IPS DF 4.7 (cell line): ENCODE results near the gene RAD51.

Experiments used
- DNase-seq: peaks from one replicate; pipeline ENCODE4 v3.0.0-alpha.2; 2013; ENCODE audit warnings: low spot score; ENCODE audit errors: extremely low read depth

The RAD51 gene

DNA sequence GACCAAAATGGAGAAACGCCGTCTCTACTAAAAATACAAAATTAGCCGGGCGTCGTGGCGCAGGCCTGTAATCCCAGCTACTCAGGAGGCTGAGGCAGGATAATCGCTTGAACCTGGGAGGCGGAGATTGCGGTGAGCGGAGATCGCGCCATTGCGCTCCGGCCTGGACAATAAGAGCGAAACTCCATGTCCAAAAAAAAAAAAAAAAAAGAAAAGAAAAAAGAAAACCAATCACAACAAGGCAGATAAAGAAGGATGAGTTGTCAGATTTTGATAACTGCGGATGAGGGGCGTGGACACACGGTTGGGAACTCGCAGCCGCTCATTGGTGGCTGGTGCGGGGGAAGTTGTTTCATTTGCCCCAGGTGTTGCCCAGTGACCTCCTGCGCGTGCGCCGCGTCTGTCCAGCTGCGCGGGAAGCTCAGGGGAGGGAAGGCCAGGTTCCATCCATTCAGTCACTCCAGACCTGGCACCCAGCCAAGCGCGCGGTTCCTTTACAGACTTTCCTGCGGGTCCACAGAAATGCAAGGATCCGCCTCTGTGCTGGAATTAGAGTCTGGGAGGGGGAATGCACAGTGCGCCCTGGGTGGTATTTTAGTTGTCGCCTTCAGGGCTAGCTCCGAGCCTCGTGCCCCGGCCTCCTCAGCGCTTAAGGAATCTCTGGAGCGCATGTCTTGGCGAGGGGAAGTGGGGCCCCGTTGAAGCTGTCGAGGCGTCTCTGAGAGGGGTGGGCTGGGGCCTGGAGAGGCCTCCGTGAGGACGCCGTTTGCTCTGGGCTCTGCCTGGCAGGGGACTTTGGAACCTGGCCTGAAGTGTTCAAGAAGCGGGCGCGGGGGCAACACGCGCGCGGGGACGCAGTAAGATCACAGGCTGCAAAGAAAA is 68.2 kb downstream of the RAD51 start:
- DNase-seq, result no peak

- DNase-seq, result no peak
Measured at GRCh38 chr15:40763801-40764628, 69.0 kb downstream of the RAD51 start, which contains the start of gene GCHFR. Gene GCHFR, plus strand, starts transcription at chr15:40764068. Its CDS starts 113 bp downstream, at chr15:40764181.

- DNase-seq, result no peak
Measured at GRCh38 chr15:40764629-40765103, 69.7 kb downstream of the RAD51 start.

DNA sequence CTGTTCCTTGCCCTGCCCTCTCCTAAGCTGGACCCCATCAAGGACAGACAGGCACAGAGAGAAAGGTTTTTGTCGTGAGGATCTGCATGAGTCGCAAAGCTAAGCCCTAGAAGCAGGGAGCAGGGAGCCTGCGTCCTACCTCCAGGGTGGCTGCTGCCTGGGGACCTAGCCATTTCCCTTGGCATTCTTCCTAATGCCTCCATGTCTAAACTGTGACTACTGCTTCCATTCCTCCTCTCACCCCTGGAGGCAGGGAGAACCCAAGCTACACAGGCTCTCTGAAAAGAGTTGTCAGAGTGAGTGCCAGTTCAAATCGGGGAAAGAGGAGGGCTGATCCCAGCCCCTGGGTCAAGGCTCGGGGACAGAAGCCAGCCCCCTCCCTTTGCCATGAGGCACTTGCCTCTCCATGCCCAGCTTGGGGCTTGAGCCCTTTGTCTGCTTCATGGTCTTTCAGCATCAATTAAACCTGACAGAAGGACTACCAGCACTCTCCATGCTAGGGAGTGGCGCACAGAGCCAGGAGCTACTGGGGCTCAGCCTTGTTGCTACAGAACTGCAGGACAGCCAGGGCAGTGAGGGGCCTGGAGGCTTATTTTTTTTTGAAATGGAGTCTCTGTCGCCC is 71.3 kb downstream of the RAD51 start:
- no peak for DNase-seq

DNA sequence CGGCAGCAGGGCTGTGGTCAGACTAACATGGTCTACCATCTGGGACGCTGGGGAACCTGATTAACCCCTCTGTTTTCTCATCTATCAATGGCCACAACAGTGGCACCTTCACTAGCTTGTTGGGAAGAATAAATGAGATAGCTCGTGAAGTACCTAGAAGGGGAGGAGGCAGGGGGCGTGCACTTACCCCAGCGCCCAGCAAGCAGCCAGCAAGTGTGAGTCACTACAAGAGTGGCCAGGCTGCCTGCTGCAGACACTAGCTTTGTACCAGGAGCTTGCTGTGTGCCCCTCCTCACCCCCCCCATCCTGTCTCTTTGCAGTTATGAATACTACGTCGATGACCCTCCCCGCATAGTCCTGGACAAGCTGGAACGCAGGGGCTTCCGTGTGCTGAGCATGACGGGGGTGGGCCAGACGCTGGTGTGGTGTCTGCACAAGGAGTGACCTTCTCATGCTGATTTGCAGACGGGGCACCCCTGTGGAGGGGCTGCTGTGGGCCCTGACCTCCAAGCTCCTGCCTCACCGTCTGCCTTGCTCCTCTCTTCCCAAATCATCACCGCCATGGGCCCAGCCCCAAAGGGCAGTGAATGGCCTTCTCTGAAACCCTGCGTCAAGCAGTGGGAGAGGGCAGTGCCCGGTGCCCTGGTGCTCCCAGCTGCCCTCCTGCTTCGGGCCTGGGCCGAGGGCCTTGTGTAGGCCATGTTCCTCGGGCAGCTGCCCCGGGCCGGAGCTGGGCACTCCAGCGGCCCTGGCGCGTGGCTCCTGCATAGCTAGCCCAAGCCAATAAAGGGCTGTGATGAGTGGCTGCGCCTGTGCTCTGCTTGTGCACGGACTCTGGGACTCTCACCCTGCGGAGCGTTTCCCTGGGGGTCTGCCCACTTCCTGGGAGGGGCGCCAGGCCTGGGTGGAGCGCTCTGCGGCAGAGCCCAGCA is 72.2 kb downstream of the RAD51 start:
- DNase-seq, result no peak

DNA sequence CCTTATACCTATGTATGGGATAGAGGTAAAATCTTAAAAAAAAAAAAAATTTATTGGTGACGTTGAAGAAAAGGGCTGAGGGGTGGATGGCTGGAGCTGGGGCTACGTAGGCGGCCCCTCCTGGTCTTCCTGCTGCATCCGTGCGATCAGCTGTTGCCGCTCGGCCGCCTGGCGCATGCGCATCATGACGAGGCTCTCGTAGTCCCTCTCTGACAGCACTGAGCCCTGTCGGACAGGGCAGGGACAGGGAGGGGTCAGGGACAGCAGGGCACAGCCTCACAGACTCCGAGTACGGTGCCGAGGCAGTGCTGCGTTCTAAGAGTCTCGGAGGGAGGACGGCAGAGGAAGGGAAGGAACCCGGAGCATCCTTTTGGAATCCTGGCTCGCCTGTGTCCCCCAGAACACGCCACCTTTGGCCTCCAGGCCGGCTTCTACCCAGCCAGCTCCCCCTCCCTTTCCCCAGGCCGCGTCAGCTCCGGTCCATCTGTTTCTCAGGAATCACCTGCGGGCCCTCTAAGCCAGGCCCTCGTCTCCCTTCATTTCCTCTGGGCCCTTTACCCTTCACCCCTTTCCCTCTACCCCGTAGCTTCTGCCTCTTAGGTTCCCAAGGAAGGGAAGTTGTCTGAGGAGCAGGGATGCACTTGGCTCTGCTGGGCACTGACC is 73.0 kb downstream of the RAD51 start:
- DNase-seq, result no peak

- DNase-seq, result no peak
Measured at GRCh38 chr15:40768521-40769273, 73.7 kb downstream of the RAD51 start.

GRCh38 chr15:40769274-40770146 is 74.5 kb downstream of the RAD51 start, which contains the start of gene C15orf62:
Gene C15orf62, plus strand, starts transcription at chr15:40769980. Its CDS starts 516 bp downstream, at chr15:40770496.
- no peak for DNase-seq

- no peak for DNase-seq
Measured at GRCh38 chr15:40770147-40770721, 75.3 kb downstream of the RAD51 start.

GRCh38 chr15:40771242-40771641 is 76.3 kb downstream of the RAD51 start:
- DNase-seq, result no peak

DNA sequence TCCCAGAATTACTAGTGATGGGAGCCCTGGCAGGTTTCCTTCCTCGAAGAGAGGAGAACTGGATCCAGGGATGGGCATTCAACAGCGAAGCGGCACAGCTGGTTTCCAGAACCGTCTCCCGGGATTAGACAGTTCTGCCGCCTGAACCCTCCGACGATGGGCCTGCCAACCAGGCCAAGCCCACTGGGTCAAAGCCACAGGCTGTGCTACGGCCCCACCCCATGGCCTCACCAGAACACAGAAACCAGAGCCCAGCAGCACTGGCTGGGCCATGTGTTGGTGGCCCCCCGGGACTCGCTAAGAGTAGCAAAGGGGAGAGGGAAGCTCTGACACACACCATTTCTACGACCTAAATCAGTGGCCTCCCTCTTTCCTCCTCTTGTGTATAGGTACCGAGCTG is 77.0 kb downstream of the RAD51 start:
- DNase-seq, result no peak

- no peak for DNase-seq
Measured at GRCh38 chr15:40773496-40773895, 78.5 kb downstream of the RAD51 start.

DNA sequence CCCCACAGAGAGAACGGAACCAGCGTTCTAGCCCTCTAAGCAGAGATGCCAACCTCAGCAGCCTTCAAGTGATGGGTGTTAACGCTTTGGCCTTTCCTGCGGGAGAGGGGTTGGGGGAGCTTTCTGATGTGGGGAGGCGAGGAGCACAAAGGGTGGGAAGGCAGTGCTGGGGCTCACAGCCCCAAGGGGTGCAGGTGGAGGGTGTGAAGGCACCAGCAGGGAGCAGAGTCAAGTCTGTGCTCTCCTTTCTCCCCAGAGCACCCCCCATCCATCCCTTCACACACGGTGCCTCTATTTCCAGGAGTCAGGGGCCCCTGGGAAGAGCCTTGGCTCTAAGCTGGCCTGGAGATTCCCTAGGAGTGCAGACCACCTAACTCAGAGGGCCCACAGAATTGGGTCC is 78.9 kb downstream of the RAD51 start:
- DNase-seq, result no peak

DNA sequence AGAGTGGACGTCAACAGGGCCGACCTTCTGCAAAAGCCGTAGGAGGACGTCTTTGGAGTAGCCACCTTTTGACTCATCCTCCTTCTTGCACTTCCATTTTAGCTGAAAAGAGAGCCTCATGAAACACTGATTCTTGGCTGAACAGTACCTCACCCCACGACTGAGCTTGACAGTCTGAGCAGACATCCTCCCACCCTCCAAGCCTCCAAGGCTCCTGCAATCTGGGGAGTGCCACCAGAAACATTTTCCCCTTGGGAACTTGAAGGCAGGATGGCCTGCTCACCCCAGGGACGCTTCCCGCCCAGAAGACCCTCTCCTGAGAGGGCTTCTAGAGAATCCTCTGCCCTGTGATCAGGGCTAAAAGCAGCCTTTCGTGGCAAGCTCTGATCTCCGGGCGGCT is 80.0 kb downstream of the RAD51 start:
- no peak for DNase-seq

DNA sequence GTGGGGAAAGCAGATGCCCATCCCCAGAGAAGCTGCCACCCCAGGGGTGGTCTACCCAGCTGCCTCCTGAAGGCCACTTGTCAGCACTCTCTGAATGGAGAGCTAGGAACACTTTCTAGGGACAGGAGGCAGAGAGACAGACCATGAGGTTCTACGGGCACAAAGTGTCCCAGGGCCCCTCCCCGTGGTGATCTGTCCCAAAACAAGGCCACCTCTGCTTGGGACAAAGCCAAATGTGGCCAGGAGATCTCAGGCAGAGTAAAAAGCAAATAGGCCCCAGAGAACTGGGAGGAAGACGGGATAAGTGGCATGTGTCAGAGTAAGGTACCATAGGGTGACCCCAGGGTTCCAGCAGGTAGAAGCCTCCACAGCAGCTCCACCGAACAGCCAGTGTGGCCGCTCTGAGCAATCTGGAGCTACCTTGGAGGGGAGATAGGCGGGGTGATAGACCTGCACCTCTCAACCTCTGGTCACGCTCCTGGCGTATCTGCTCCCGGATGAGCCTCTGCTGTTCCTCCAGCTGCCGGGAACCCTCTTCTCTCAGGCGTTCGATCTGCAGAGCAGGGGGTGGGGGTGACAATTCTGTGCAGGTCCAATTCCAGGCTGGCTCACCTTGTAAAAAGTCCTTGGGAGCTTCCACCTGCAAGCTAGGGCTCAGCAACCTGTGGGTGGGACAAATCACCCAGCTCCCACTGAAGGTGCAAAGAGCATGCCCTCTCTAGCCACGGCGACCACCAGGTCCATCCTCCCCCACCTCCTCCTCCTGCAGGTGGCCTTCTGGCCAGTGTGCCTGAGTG is 81.0 kb downstream of the RAD51 start:
- no peak for DNase-seq

- DNase-seq, result no peak
Measured at GRCh38 chr15:40776537-40777141, 81.7 kb downstream of the RAD51 start.
